GM12873 (cell line): ENCODE results near the gene DDX52.

ENCODE experiments used
- TF ChIP-seq, protein P1 (sequence below): IDR thresholded peaks from 2 replicates; pipeline ENCODE4 v1.5.1; 2012; ENCODE audit warnings: low read depth, mild to moderate bottlenecking, moderate library complexity, low read length, control low read depth; ENCODE audit not compliant: insufficient read depth; ENCODE audit errors: missing control alignments

The DDX52 gene

GRCh38 chr17:37570527-37571093 is 72.6 kb downstream of the DDX52 start:
- TF ChIP-seq, protein P1, sequence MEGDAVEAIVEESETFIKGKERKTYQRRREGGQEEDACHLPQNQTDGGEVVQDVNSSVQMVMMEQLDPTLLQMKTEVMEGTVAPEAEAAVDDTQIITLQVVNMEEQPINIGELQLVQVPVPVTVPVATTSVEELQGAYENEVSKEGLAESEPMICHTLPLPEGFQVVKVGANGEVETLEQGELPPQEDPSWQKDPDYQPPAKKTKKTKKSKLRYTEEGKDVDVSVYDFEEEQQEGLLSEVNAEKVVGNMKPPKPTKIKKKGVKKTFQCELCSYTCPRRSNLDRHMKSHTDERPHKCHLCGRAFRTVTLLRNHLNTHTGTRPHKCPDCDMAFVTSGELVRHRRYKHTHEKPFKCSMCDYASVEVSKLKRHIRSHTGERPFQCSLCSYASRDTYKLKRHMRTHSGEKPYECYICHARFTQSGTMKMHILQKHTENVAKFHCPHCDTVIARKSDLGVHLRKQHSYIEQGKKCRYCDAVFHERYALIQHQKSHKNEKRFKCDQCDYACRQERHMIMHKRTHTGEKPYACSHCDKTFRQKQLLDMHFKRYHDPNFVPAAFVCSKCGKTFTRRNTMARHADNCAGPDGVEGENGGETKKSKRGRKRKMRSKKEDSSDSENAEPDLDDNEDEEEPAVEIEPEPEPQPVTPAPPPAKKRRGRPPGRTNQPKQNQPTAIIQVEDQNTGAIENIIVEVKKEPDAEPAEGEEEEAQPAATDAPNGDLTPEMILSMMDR, result peak; percentile 49

GRCh38 chr17:37568350-37569053 is 74.7 kb downstream of the DDX52 start:
- TF ChIP-seq, protein P1, result no peak

DNA sequence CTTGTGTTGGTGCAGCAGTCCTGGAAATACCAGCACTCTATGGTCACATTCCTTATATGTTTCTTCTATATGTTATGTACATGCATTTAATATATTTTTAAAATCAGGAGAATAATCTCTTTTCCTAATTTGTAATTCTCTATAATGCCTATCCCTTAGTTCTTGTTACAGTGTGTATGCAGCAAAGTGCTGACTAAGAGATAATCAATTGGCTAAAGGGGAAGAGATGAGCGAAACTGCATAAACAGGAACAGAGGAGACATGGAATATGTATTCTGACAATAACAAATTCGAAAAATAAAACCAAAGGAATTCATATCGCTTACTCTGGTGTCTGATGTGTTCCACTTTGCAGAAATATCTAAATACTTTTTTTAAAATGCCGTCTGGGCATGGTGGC is 75.7 kb downstream of the DDX52 start:
- TF ChIP-seq, protein P1, result no peak

DNA sequence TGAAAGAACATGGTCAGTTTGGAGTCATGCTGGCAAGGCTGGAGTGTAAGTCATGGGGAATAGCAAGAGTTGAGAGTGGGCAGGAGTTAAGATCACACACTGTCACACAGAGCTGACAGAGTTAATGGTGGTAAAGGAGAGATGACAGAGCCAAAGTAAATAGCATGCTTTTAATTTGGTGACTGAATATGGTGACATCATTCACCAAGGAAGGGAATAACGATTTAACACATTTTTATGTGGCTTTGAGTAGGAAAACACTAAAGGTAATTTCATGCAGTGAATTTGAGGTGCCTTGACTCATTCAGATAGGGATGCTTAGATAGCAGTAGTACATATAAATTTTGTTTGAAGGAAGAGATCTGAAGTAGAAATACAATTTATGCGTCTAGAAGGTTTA is 76.1 kb downstream of the DDX52 start:
- TF ChIP-seq, protein P1, result no peak

DNA sequence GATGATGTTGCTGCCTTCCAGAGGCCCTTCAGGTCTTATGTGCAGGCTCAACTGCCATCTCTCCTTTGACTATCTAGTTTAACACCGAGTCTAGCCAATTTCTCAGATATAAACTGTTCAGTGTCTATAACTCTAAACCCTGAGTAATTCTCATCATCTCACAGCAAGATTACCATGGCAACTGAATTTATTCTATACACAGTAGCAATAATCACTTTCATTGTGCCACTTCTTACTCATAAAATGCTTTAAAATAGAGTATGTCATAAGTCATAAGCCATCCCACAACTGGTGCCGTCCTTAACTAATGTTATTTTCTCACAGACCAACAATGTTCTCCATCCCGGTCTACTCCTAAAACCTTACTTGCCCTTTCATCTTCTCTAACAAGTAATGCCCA is 79.0 kb downstream of the DDX52 start:
- TF ChIP-seq, protein P1, result no peak

GRCh38 chr17:37562016-37562745 is 81.1 kb downstream of the DDX52 start:
- TF ChIP-seq, protein P1, result no peak
